Astrocyte (in vitro differentiated cells and primary cell): ENCODE measurements around the gene ZBTB12.

Source experiments
- EZH2 ChIP-seq: IDR thresholded peaks from 2 replicates; pipeline ENCODE4 v1.6.1; 2012; ENCODE audit warnings: mild to moderate bottlenecking, low read length, inconsistent platforms; ENCODE audit not compliant: insufficient read depth
- TF ChIP-seq, protein P1 (sequence below): IDR thresholded peaks from 2 replicates; pipeline ENCODE4 v1.5.1; 2011; ENCODE audit warnings: low read depth, mild to moderate bottlenecking, inconsistent platforms, low read length, moderate library complexity; ENCODE audit not compliant: insufficient read depth

DNA sequence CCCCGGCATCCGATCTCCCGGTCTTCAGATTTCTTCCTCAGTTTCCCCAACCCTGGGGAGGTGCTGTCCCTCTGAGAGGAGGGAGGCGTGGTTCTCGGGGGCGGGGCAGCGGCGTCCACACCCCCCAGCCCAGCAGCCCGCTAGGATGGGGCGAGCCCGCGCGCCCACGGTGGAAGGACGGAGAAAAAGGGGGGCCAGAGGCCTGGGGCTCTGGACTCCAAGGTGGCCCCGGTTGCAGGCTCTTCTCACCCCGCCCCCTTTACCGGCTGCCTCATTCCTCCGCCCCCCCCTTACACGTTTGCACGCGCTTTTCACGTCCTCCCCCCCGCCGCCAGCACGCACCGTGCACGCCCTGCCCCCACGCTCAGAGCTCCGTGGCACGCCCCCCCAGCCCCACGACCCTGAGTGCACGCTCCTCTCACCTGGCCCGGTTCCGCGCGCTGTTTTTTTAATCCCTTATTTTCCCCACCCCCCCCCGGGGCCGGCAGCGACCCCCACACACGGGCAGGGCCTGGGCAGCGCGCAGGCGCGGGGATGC lies 402 bp downstream of the ZBTB12 start:
- TF ChIP-seq, protein P1, sequence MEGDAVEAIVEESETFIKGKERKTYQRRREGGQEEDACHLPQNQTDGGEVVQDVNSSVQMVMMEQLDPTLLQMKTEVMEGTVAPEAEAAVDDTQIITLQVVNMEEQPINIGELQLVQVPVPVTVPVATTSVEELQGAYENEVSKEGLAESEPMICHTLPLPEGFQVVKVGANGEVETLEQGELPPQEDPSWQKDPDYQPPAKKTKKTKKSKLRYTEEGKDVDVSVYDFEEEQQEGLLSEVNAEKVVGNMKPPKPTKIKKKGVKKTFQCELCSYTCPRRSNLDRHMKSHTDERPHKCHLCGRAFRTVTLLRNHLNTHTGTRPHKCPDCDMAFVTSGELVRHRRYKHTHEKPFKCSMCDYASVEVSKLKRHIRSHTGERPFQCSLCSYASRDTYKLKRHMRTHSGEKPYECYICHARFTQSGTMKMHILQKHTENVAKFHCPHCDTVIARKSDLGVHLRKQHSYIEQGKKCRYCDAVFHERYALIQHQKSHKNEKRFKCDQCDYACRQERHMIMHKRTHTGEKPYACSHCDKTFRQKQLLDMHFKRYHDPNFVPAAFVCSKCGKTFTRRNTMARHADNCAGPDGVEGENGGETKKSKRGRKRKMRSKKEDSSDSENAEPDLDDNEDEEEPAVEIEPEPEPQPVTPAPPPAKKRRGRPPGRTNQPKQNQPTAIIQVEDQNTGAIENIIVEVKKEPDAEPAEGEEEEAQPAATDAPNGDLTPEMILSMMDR: no peak
- TF ChIP-seq EZH2: no peak
